Hepatocyte (in vitro differentiated cells): Measurements from ENCODE around the gene S100PBP. TPM values are rescaled to one million over a fixed set of nuclear protein-coding genes. Genes with fewer than 3 reads are reported as not detected.

Experiments used
- DNase-seq: peaks from one replicate; pipeline ENCODE4 v3.0.0-alpha.2; 2016; ENCODE audit warnings: low spot score
- H2AFZ ChIP-seq: fragments of 200-600 bp; sonication (generic); 2 replicates; pipeline ENCODE4 v1.6.0; 2016; ENCODE audit warnings: antibody characterized with exemption, mild to moderate bottlenecking
- H3K27ac ChIP-seq: fragments of 200-600 bp; sonication (generic); 2 replicates; pipeline ENCODE4 v1.5.1; 2016; ENCODE audit warnings: mild to moderate bottlenecking
- H3K27me3 ChIP-seq: fragments of 200-600 bp; sonication (generic); 2 replicates; pipeline ENCODE4 v1.6.1; 2016
- H3K36me3 ChIP-seq: fragments of 200-600 bp; sonication (generic); replicated peaks from 2 replicates; pipeline ENCODE4 v1.5.1; 2016; ENCODE audit warnings: low read depth; ENCODE audit not compliant: insufficient read depth
- H3K4me1 ChIP-seq: fragments of 200-600 bp; sonication (generic); 2 replicates; pipeline ENCODE4 v1.5.1; 2016; ENCODE audit warnings: mild to moderate bottlenecking, moderate library complexity; ENCODE audit not compliant: insufficient read depth
- H3K4me2 ChIP-seq: fragments of 200-600 bp; sonication (generic); 2 replicates; pipeline ENCODE4 v1.6.0; 2016
- H3K4me3 ChIP-seq: fragments of 200-600 bp; sonication (generic); 2 replicates; pipeline ENCODE4 v1.5.1; 2016; ENCODE audit warnings: mild to moderate bottlenecking
- H3K79me2 ChIP-seq: fragments of 200-600 bp; sonication (generic); 2 replicates; pipeline ENCODE4 v1.6.0; 2017; ENCODE audit warnings: mild to moderate bottlenecking
- H3K9me2 ChIP-seq: fragments of 200-600 bp; sonication (generic); replicated peaks from 2 replicates; pipeline ENCODE4 v1.6.0; 2017; ENCODE audit warnings: mild to moderate bottlenecking; ENCODE audit not compliant: insufficient read depth
- H3K9me3 ChIP-seq: fragments of 200-600 bp; sonication (generic); 2 replicates; pipeline ENCODE4 v1.5.1; 2016; ENCODE audit warnings: low read depth, mild to moderate bottlenecking
- H4K20me1 ChIP-seq: fragments of 200-600 bp; sonication (generic); 2 replicates; pipeline ENCODE4 v1.6.0; 2016; ENCODE audit warnings: mild to moderate bottlenecking; ENCODE audit not compliant: insufficient read depth, poor library complexity, severe bottlenecking
- CTCF ChIP-seq: fragments of 200-600 bp; sonication (generic); IDR thresholded peaks from 2 replicates; pipeline ENCODE4 v1.5.1; 2016; ENCODE audit warnings: antibody characterized with exemption, mild to moderate bottlenecking; ENCODE audit not compliant: poor library complexity
- EZH2 ChIP-seq: fragments of 200-600 bp; sonication (generic); IDR thresholded peaks from 2 replicates; pipeline ENCODE4 v1.6.1; 2016; ENCODE audit warnings: antibody characterized with exemption, mild to moderate bottlenecking, borderline replicate concordance
- EZH2phosphoT487 ChIP-seq: fragments of 200-600 bp; sonication (generic); IDR thresholded peaks from one replicate; pipeline ENCODE4 v1.6.1; 2018; ENCODE audit warnings: antibody characterized with exemption, mild to moderate bottlenecking, low read depth, moderate library complexity; ENCODE audit not compliant: unreplicated experiment, severe bottlenecking
- WGBS: methylation state at CpG from one replicate; pipeline ENCODE4 v1.1.6; 2016; ENCODE audit warnings: low lambda C conversion rate; ENCODE audit errors: missing lambda C conversion rate; 5-methylcytosine and 5-hydroxymethylcytosine counted together
- polyA plus RNA-seq: library from polyadenylated mRNA; unstranded; fragments of >200 nt; fragmentation: Nextera tagmentation; extraction: Ambion mirVana; gene quantifications from 2 replicates; pipeline ENCODE4 v1.2.1, GENCODE V29; 2016
- total RNA-seq: library from RNA; depleted of rRNA; stranded (reverse); fragments of >200 nt; gene quantifications from 2 replicates; pipeline ENCODE4 v1.2.3, GENCODE V29; 2014

Gene S100PBP
- total and polyA plus RNA-seq, 2 experiments from 2014 or later = 10.7 to 41.5 TPM

GRCh38 chr1:32774950-32775634 lies 42.4 kb upstream of the S100PBP start:
- Histone ChIP-seq H2AFZ (no peak overlapping the region), H3K9me2 (no peaks in the 10 kb centered on the region), H3K36me3 (peaks cover 4% of the 10 kb centered on the region), H3K79me2 (no peaks in the 10 kb centered on the region), H3K9me3 (no peaks in the 10 kb centered on the region), H3K4me3 (no peak overlapping the region), H3K27ac (peak overlapping the region; percentile 56), H3K4me1 (peaks cover 4% of the 10 kb centered on the region), H3K27me3 (no peaks in the 10 kb centered on the region), H3K4me2 (no peak overlapping the region), H4K20me1 (no peaks in the 10 kb centered on the region)
- DNase-seq = peak; percentile 71
- TF ChIP-seq EZH2 (no peak), CTCF (no peak), EZH2phosphoT487 (no peak)
- 63% methylated on average over 2 of the region's 2 CpGs for WGBS

GRCh38 chr1:32775640-32776337 lies 41.7 kb upstream of the S100PBP start:
- Histone ChIP-seq H3K4me2 (no peak overlapping the region), H3K4me1 (peaks cover 4% of the 10 kb centered on the region), H3K4me3 (no peak overlapping the region), H2AFZ (no peak overlapping the region), H3K79me2 (no peaks in the 10 kb centered on the region), H3K9me2 (no peaks in the 10 kb centered on the region), H4K20me1 (no peaks in the 10 kb centered on the region), H3K9me3 (no peaks in the 10 kb centered on the region), H3K27me3 (no peaks in the 10 kb centered on the region), H3K36me3 (peaks cover 4% of the 10 kb centered on the region), H3K27ac (peak overlapping the region; percentile 56)
- DNase-seq = no peak
- 84% methylated on average over 13 of the region's 13 CpGs for WGBS
- TF ChIP-seq CTCF (no peak), EZH2 (no peak), EZH2phosphoT487 (no peak)

- TF ChIP-seq CTCF = no peak
- WGBS = 97% methylated on average over 5 of the region's 5 CpGs
- peaks cover 4% of the 10 kb centered on the region for H3K4me1 ChIP-seq
- no peaks in the 10 kb centered on the region for H3K9me2 ChIP-seq
- H2AFZ ChIP-seq = no peak overlapping the region
- no peaks in the 10 kb centered on the region for H3K79me2 ChIP-seq
- H4K20me1 ChIP-seq = no peaks in the 10 kb centered on the region
- H3K36me3 ChIP-seq = peaks cover 4% of the 10 kb centered on the region
- no peaks in the 10 kb centered on the region for H3K27me3 ChIP-seq
- H3K4me2 ChIP-seq = no peak overlapping the region
- H3K4me3 ChIP-seq = no peak overlapping the region
- H3K27ac ChIP-seq = no peak overlapping the region
- no peak for DNase-seq
- H3K9me3 ChIP-seq = no peaks in the 10 kb centered on the region
Measured at GRCh38 chr1:32779242-32779641, 38.2 kb upstream of the S100PBP start.
